ENCODE measurements around the gene CLTCL1.
"Not testable (repeated sequence)": the region's sequence is repeated elsewhere in the genome, so short reads cannot be mapped to it uniquely, and the experiment has no call there.

CLTCL1 gene

GRCh38 chr22:19290400-19291217 is 910 bp downstream of the CLTCL1 start:
- DNase-seq = no peak

GRCh38 chr22:19289475-19290161 is 1.9 kb downstream of the CLTCL1 start:
- no peak for DNase-seq

- DNase-seq = no peak
Observed at GRCh38 chr22:19287889-19288288, 3.6 kb downstream of the CLTCL1 start.

- DNase-seq = no peak
Observed at GRCh38 chr22:19287076-19287707, 4.3 kb downstream of the CLTCL1 start.

- no peak for DNase-seq
Observed at GRCh38 chr22:19285831-19286230, 5.7 kb downstream of the CLTCL1 start.

- not testable (repeated sequence) for DNase-seq
Observed at GRCh38 chr22:19279143-19279542, 12.4 kb downstream of the CLTCL1 start.

- no peak for DNase-seq
Observed at GRCh38 chr22:19277785-19278184, 13.7 kb downstream of the CLTCL1 start.

- DNase-seq = no peak
Observed at GRCh38 chr22:19275919-19276600, 15.5 kb downstream of the CLTCL1 start.

- DNase-seq = no peak
Observed at GRCh38 chr22:19275513-19275912, 16.0 kb downstream of the CLTCL1 start.

GRCh38 chr22:19275104-19275503 is 16.4 kb downstream of the CLTCL1 start:
- DNase-seq = no peak

GRCh38 chr22:19271856-19272535 is 19.5 kb downstream of the CLTCL1 start:
- DNase-seq = no peak

GRCh38 chr22:19271273-19271855 is 20.2 kb downstream of the CLTCL1 start:
- no peak for DNase-seq

GRCh38 chr22:19270873-19271272 is 20.6 kb downstream of the CLTCL1 start:
- DNase-seq = no peak

- DNase-seq = no peak
Observed at GRCh38 chr22:19266547-19267086, 24.9 kb downstream of the CLTCL1 start.

- no peak for DNase-seq
Observed at GRCh38 chr22:19265779-19266178, 25.7 kb downstream of the CLTCL1 start.

- DNase-seq = no peak
Observed at GRCh38 chr22:19260804-19261203, 30.7 kb downstream of the CLTCL1 start.

GRCh38 chr22:19260194-19260593 is 31.3 kb downstream of the CLTCL1 start:
- no peak for DNase-seq

GRCh38 chr22:19258968-19259288 is 32.6 kb downstream of the CLTCL1 start:
- not testable (repeated sequence) for DNase-seq

- no peak for DNase-seq
Observed at GRCh38 chr22:19258371-19258770, 33.1 kb downstream of the CLTCL1 start.

GRCh38 chr22:19256362-19256761 is 35.2 kb downstream of the CLTCL1 start:
- DNase-seq = not testable (repeated sequence)

- DNase-seq = no peak
Observed at GRCh38 chr22:19253143-19253542, 38.4 kb downstream of the CLTCL1 start.
